Neural cell (in vitro differentiated cells): Measurements from ENCODE around the gene RAPGEF4. TPM values are rescaled to one million over a fixed set of nuclear protein-coding genes. Genes with fewer than 3 reads are reported as not detected.

Experiments
- H2AFZ ChIP-seq: fragments of 200-600, 300-800 bp; sonication (generic), shearing (Covaris generic); 2 replicates; pipeline ENCODE4 v1.6.0; 2014; ENCODE audit warnings: low read depth, mild to moderate bottlenecking, antibody characterized with exemption, low read length, moderate library complexity
- H3F3A ChIP-seq: fragments of 200-600 bp; shearing (Covaris generic); 2 replicates; pipeline ENCODE4 v1.6.1; 2016; ENCODE audit warnings: mild to moderate bottlenecking, moderate library complexity, mixed read lengths, antibody characterized with exemption, low read length; ENCODE audit not compliant: insufficient read depth, poor library complexity, severe bottlenecking
- H3K27ac ChIP-seq: fragments of 200-600, 300-800 bp; sonication (generic), shearing (Covaris generic); 2 replicates; pipeline ENCODE4 v1.5.1; 2014; ENCODE audit warnings: mild to moderate bottlenecking, low read length, moderate library complexity
- H3K27me3 ChIP-seq: fragments of 300-800, 200-600 bp; sonication (generic), shearing (Covaris generic); 2 replicates; pipeline ENCODE4 v1.6.0; 2014; ENCODE audit warnings: mild to moderate bottlenecking, low read depth, low read length, moderate library complexity; ENCODE audit not compliant: insufficient read depth
- H3K36me3 ChIP-seq: fragments of 300-800, 200-600 bp; sonication (generic), shearing (Covaris generic); 2 replicates; pipeline ENCODE4 v1.5.1; 2014; ENCODE audit warnings: mild to moderate bottlenecking, antibody characterized with exemption, low read length, moderate library complexity; ENCODE audit not compliant: insufficient read depth
- H3K4me2 ChIP-seq: fragments of 300-800, 200-600 bp; sonication (generic), shearing (Covaris generic); 2 replicates; pipeline ENCODE4 v1.6.0; 2014; ENCODE audit warnings: mild to moderate bottlenecking, low read length
- H3K4me3 ChIP-seq: fragments of 300-800, 200-600 bp; sonication (generic), shearing (Covaris generic); 2 replicates; pipeline ENCODE4 v1.5.1; 2014; ENCODE audit warnings: mild to moderate bottlenecking, low read length, moderate library complexity
- H3K79me2 ChIP-seq: fragments of 200-600 bp; shearing (Covaris generic); replicated peaks from 2 replicates; pipeline ENCODE4 v1.6.0; 2014; ENCODE audit warnings: mild to moderate bottlenecking, low read length, moderate library complexity; ENCODE audit not compliant: insufficient read depth
- H3K9ac ChIP-seq: fragments of 300-800, 200-600 bp; sonication (generic), shearing (Covaris generic); 2 replicates; pipeline ENCODE4 v1.6.1; 2016; ENCODE audit warnings: mild to moderate bottlenecking, low read length, mixed read lengths
- H3K9me2 ChIP-seq: fragments of 200-600 bp; shearing (Covaris generic); 2 replicates; pipeline ENCODE4 v1.6.1; 2016; ENCODE audit warnings: mild to moderate bottlenecking, low read length, mixed read lengths; ENCODE audit not compliant: insufficient read depth
- H3K9me3 ChIP-seq: fragments of 200-600, 300-800 bp; sonication (generic), shearing (Covaris generic); 2 replicates; pipeline ENCODE4 v1.6.1; 2016; ENCODE audit warnings: mild to moderate bottlenecking, mixed run types, low read length, moderate library complexity, mixed read lengths
- H4K20me1 ChIP-seq: fragments of 200-600 bp; shearing (Covaris generic); 2 replicates; pipeline ENCODE4 v1.6.1; 2016; ENCODE audit warnings: mild to moderate bottlenecking, mixed run types; ENCODE audit not compliant: insufficient read depth
- CTCF ChIP-seq: fragments of 450-650 bp; IDR thresholded peaks from 2 replicates; pipeline ENCODE4 v1.5.1; 2014; ENCODE audit warnings: antibody characterized with exemption, mild to moderate bottlenecking, moderate library complexity; ENCODE audit not compliant: poor library complexity, severe bottlenecking
- EP300 ChIP-seq: fragments of 450-650 bp; conservative IDR thresholded peaks from 2 replicates; pipeline ENCODE4 v1.6.1; 2014; ENCODE audit warnings: antibody characterized with exemption, mild to moderate bottlenecking, moderate library complexity; ENCODE audit not compliant: poor library complexity, severe bottlenecking
- EZH2 ChIP-seq: fragments of 200-600, 300-800 bp; shearing (Covaris generic), sonication (generic); IDR thresholded peaks from 2 replicates; pipeline ENCODE4 v1.6.1; 2014; ENCODE audit warnings: antibody characterized with exemption, low read length, borderline replicate concordance, mild to moderate bottlenecking; ENCODE audit not compliant: insufficient read depth, poor library complexity, severe bottlenecking
- MXI1 ChIP-seq: fragments of 450-650 bp; conservative IDR thresholded peaks from 2 replicates; pipeline ENCODE4 v1.6.1; 2014; ENCODE audit warnings: antibody characterized with exemption, mild to moderate bottlenecking; ENCODE audit not compliant: poor library complexity, severe bottlenecking
- POLR2AphosphoS5 ChIP-seq: IDR thresholded peaks from 2 replicates; pipeline ENCODE4 v1.6.1; 2012
- RAD21 ChIP-seq: fragments of 450-650 bp; conservative IDR thresholded peaks from 2 replicates; pipeline ENCODE4 v1.6.1; 2014; ENCODE audit warnings: antibody characterized with exemption, mild to moderate bottlenecking, moderate library complexity
- REST ChIP-seq: IDR thresholded peaks from 2 replicates; pipeline ENCODE4 v1.6.1; 2012; ENCODE audit warnings: borderline replicate concordance
- SMC3 ChIP-seq: fragments of 450-650 bp; conservative IDR thresholded peaks from 2 replicates; pipeline ENCODE4 v1.6.1; 2014; ENCODE audit warnings: antibody characterized with exemption, mild to moderate bottlenecking, moderate library complexity; ENCODE audit not compliant: poor library complexity
- TAF1 ChIP-seq: IDR thresholded peaks from 2 replicates; pipeline ENCODE4 v1.6.1; 2012; ENCODE audit warnings: low read depth
- polyA plus RNA-seq: library from polyadenylated mRNA; depleted of rRNA; stranded (reverse); fragments of >200 nt; gene quantifications from 2 replicates; pipeline ENCODE4 v1.2.3, GENCODE V29; 2014

Gene RAPGEF4
- polyA plus RNA-seq, 1 donor from 2014 or later = 10.4 TPM

GRCh38 chr2:172976816-172977215 is 241.2 kb downstream of the RAPGEF4 start:
- Histone ChIP-seq H3K9me2 (no peaks in the 10 kb centered on the region), H3K4me3 (no peak overlapping the region), H3K9ac (no peak overlapping the region), H3K36me3 (no peaks in the 10 kb centered on the region), H3K79me2 (no peaks in the 10 kb centered on the region), H3F3A (no peaks in the 10 kb centered on the region), H3K4me2 (no peak overlapping the region), H4K20me1 (no peaks in the 10 kb centered on the region), H3K9me3 (no peaks in the 10 kb centered on the region), H3K27ac (no peak overlapping the region), H3K27me3 (no peaks in the 10 kb centered on the region), H2AFZ (no peak overlapping the region)
- no peak for TF ChIP-seq SMC3
- TF ChIP-seq POLR2AphosphoS5 = no peak
- TF ChIP-seq TAF1 = no peak
- no peak for TF ChIP-seq CTCF
- no peak for TF ChIP-seq RAD21
- no peak for TF ChIP-seq EZH2
- no peak for TF ChIP-seq EP300
- TF ChIP-seq REST = no peak
- no peak for TF ChIP-seq MXI1

- Histone ChIP-seq H3K36me3 (no peaks in the 10 kb centered on the region), H3K27ac (no peak overlapping the region), H3K4me3 (no peak overlapping the region), H3K79me2 (no peaks in the 10 kb centered on the region), H3K4me2 (no peak overlapping the region), H3F3A (no peaks in the 10 kb centered on the region), H3K27me3 (no peaks in the 10 kb centered on the region), H3K9me2 (no peaks in the 10 kb centered on the region), H3K9ac (no peak overlapping the region), H2AFZ (no peak overlapping the region), H4K20me1 (no peaks in the 10 kb centered on the region), H3K9me3 (no peaks in the 10 kb centered on the region)
- TF ChIP-seq EZH2 = no peak
- no peak for TF ChIP-seq SMC3
- no peak for TF ChIP-seq MXI1
- TF ChIP-seq POLR2AphosphoS5 = no peak
- no peak for TF ChIP-seq RAD21
- TF ChIP-seq EP300 = no peak
- TF ChIP-seq CTCF = no peak
- no peak for TF ChIP-seq TAF1
- TF ChIP-seq REST = no peak
These were observed 241.8 kb downstream of the RAPGEF4 start for GRCh38 chr2:172977270-172978062.
